Measurements from ENCODE around the gene RRM2.

- TF ChIP-seq CTCF (IDR thresholded peaks at IDR 0.05): no peak
- TF ChIP-seq POLR2A (IDR thresholded peaks at IDR 0.05): no peak
Observed at GRCh38 chr2:10120877-10121574, 1.5 kb upstream of the RRM2 start.

All from uterus (tissue), 2 donors.